ENCODE results near the gene MBNL2. TPM values are rescaled to one million over a fixed set of nuclear protein-coding genes. Genes with fewer than 3 reads are reported as not detected.

The MBNL2 gene
- total and polyA plus RNA-seq, 2 of the 13 experiments (the other 11 are each of a cell fraction or from before 2014, with no cell fraction given): 30.8 to 59.0 TPM

DNA sequence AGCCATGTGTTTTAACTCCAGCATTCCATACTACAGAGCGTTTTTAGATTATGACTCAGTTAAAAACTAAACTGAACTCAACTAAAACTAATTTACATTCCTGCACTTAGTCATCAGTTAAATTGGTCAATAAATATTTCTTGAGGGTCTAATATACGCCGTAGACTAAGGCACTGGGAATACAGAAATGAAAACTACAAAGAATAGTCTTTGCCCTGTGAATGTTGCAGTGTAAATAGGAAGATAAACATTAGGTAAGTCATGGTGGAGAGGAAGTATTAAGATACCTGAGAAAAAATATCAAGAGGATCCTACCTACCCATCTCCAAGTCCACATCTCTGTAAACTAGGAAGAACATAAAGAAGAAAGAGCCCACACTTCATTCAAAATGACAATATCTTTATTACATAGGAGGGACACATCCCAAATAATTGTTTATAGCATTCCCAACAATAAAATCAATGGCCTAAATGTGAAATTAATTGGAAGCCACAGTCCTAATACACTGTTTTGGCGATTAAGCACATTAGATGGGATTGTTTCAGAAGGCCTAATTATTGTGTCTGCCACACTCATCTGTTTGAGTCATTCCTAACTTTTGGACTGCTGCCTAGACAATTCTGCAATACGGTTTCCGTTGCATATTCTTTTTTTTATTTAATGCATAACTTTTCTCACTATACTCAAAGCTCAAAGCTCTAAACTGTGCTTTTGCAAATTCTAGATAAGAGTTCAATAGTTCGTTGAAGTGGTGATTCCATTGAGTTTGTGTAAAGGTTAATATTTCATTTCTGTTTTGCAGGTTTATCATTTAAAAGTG, 52.9 kb downstream of the MBNL2 start (continued):
- 0 out of 2 replicates have a peak, but pooled peaks have one; percentile 23 for TF ChIP-seq HMGXB3 (CRISPR knock-in tag; IDR thresholded peaks at IDR 0.05; ENCODE audit: borderline replicate concordance)
- TF ChIP-seq ZNF891 (CRISPR knock-in tag; IDR thresholded peaks at IDR 0.05): no peak
- peak; percentile 90; the same call in 1 of the 2 replicates for TF ChIP-seq ZNF503 (CRISPR knock-in tag; IDR thresholded peaks at IDR 0.05)
- no peak for TF ChIP-seq ZNF432 (CRISPR knock-in tag; IDR thresholded peaks at IDR 0.05; ENCODE audit: borderline replicate concordance)
- no peak for TF ChIP-seq TAF1 (CRISPR knock-in tag; IDR thresholded peaks at IDR 0.05)
- TF ChIP-seq ZNF589 (CRISPR knock-in tag; conservative IDR thresholded peaks at IDR 0.05): no peak
- TF ChIP-seq ZBTB2 (CRISPR knock-in tag; IDR thresholded peaks at IDR 0.05; ENCODE audit: low read depth): no peak
- TF ChIP-seq ZNF34 (CRISPR knock-in tag; IDR thresholded peaks at IDR 0.05; ENCODE audit: borderline replicate concordance): no peak
- TF ChIP-seq ETS1 (CRISPR knock-in tag; IDR thresholded peaks at IDR 0.05): no peak
- TF ChIP-seq ZNF563 (CRISPR knock-in tag; IDR thresholded peaks at IDR 0.05): no peak
- TF ChIP-seq, protein P1, sequence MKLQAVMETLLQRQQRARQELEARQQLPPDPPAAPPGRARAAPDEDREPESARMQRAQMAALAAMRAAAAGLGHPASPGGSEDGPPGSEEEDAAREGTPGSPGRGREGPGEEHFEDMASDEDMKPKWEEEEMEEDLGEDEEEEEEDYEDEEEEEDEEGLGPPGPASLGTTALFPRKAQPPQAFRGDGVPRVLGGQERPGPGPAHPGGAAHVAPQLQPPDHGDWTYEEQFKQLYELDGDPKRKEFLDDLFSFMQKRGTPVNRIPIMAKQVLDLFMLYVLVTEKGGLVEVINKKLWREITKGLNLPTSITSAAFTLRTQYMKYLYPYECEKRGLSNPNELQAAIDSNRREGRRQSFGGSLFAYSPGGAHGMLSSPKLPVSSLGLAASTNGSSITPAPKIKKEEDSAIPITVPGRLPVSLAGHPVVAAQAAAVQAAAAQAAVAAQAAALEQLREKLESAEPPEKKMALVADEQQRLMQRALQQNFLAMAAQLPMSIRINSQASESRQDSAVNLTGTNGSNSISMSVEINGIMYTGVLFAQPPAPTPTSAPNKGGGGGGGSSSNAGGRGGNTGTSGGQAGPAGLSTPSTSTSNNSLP (IDR thresholded peaks at IDR 0.05; ENCODE audit: low read depth, low read length): peak; percentile 91; the same call in 1 of the 2 replicates
- TF ChIP-seq ZNF792 (CRISPR knock-in tag; IDR thresholded peaks at IDR 0.05): no peak
- no peak for TF ChIP-seq ZNF782 (CRISPR knock-in tag; IDR thresholded peaks at IDR 0.05; ENCODE audit: borderline replicate concordance)
- no peak for TF ChIP-seq TMF1 (CRISPR knock-in tag; IDR thresholded peaks at IDR 0.05; ENCODE audit: low read depth)
- no peak for TF ChIP-seq ZNF136 (CRISPR knock-in tag; IDR thresholded peaks at IDR 0.05; ENCODE audit: low read depth)
- TF ChIP-seq TCF7 (IDR thresholded peaks at IDR 0.05; ENCODE audit: low read depth): peak; percentile 93
- TF ChIP-seq ZNF660 (CRISPR knock-in tag; IDR thresholded peaks at IDR 0.05; ENCODE audit: borderline replicate concordance, low read depth): no peak
- TF ChIP-seq ZNF747 (CRISPR knock-in tag; IDR thresholded peaks at IDR 0.05; ENCODE audit: borderline replicate concordance): no peak
